AG09309 (cell line): ENCODE measurements around the gene ATRAID.

Source experiments
- DNase-seq: peaks from one replicate; pipeline ENCODE4 v3.0.0-alpha.2; 2010; ENCODE audit warnings: low read depth
- H3K4me3 ChIP-seq: 2 replicates; pipeline ENCODE4 v1.5.1; 2011; ENCODE audit warnings: mild to moderate bottlenecking, low read depth, low read length, moderate library complexity; ENCODE audit not compliant: control insufficient read depth
- CTCF ChIP-seq: IDR thresholded peaks from 2 replicates; pipeline ENCODE4 v1.5.1; 2011; ENCODE audit warnings: mild to moderate bottlenecking, low read depth, low read length, inconsistent platforms; ENCODE audit not compliant: insufficient read depth, control insufficient read depth; ENCODE audit errors: missing control alignments

Gene ATRAID

GRCh38 chr2:27264753-27265535 is 53.1 kb downstream of the ATRAID start:
- DNase-seq = no peak
- peak; percentile 27 for TF ChIP-seq CTCF
- H3K4me3 ChIP-seq = no peak overlapping the region; the same call in 1 of the 2 replicates

GRCh38 chr2:27265536-27265870 is 53.7 kb downstream of the ATRAID start:
- no peak for DNase-seq
- TF ChIP-seq CTCF = no peak
- H3K4me3 ChIP-seq = no peak overlapping the region
